Kidney epithelial cell (primary cell): ENCODE data around the gene PARM1. TPM values are rescaled to one million over a fixed set of nuclear protein-coding genes. Genes with fewer than 3 reads are reported as not detected.

ENCODE experiments used
- DNase-seq: peaks from one replicate; pipeline ENCODE4 v3.0.0-alpha.2; 2010; ENCODE audit warnings: low read depth
- H3K27me3 ChIP-seq: 2 replicates; pipeline ENCODE4 v1.6.0; 2011; ENCODE audit warnings: low read length; ENCODE audit not compliant: control insufficient read depth, insufficient read depth
- H3K36me3 ChIP-seq: 2 replicates; pipeline ENCODE4 v1.5.1; 2011; ENCODE audit warnings: low read length; ENCODE audit not compliant: control insufficient read depth, insufficient read depth
- H3K4me3 ChIP-seq: 2 replicates; pipeline ENCODE4 v1.5.1; 2011; ENCODE audit warnings: low read depth, mild to moderate bottlenecking, control low read depth, low read length
- total RNA-seq: library from RNA; depleted of rRNA; stranded (reverse); fragments of >200 nt; gene quantifications from 2 replicates; pipeline ENCODE4 v1.2.3, GENCODE V29; 2015
- TF ChIP-seq, protein P1 (sequence below): IDR thresholded peaks from 2 replicates; pipeline ENCODE4 v1.5.1; 2011; ENCODE audit warnings: mild to moderate bottlenecking, moderate library complexity, low read length, control low read depth, inconsistent platforms; ENCODE audit not compliant: insufficient read depth, poor library complexity, severe bottlenecking

The PARM1 gene
- total RNA-seq, 1 donor from 2014 or later = 3.0 TPM

DNA sequence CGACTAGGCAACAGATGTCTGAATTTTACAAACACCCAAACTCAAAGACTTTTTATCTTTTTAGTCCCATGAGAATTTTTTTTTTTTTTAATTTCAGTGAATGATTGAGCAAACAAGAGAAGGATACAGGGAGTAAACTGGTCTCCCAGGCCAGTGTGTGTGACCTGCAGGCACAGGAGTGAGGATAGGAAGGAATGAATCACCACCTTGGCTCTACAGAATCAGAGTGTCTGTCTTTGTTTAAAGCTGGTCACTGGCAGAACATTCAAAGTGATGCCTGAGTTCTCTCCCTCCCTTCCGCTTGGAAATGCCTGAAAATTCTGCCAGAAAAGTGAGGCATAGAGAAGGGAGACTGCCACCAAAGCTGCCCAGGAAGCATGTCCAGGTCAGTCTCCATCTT lies 69.5 kb downstream of the PARM1 start:
- Histone ChIP-seq H3K4me3 (no peak overlapping the region), H3K27me3 (no peaks in the 10 kb centered on the region), H3K36me3 (no peaks in the 10 kb centered on the region)
- no peak for DNase-seq
- TF ChIP-seq, protein P1, sequence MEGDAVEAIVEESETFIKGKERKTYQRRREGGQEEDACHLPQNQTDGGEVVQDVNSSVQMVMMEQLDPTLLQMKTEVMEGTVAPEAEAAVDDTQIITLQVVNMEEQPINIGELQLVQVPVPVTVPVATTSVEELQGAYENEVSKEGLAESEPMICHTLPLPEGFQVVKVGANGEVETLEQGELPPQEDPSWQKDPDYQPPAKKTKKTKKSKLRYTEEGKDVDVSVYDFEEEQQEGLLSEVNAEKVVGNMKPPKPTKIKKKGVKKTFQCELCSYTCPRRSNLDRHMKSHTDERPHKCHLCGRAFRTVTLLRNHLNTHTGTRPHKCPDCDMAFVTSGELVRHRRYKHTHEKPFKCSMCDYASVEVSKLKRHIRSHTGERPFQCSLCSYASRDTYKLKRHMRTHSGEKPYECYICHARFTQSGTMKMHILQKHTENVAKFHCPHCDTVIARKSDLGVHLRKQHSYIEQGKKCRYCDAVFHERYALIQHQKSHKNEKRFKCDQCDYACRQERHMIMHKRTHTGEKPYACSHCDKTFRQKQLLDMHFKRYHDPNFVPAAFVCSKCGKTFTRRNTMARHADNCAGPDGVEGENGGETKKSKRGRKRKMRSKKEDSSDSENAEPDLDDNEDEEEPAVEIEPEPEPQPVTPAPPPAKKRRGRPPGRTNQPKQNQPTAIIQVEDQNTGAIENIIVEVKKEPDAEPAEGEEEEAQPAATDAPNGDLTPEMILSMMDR = no peak

DNA sequence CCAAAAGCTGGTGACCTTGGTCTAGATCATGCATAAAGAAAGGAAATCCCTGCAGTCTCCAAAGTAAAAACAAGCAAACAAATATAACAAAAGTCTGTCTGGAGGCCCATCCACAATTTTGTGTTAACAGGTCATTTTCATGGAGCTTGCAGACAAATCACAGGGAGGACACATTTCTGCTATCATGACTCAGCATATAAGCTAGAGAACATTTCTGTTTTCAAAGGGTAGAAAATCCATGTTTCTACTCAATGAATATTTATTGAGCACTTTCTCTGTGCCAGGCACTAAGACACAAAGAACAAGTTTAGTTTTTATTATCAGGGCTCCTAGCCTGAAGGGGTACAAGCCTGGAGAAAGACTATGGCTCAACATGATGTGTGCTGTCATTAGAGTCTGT lies 71.1 kb downstream of the PARM1 start:
- TF ChIP-seq, protein P1 = no peak
- DNase-seq = no peak
- H3K36me3 ChIP-seq = no peaks in the 10 kb centered on the region

DNA sequence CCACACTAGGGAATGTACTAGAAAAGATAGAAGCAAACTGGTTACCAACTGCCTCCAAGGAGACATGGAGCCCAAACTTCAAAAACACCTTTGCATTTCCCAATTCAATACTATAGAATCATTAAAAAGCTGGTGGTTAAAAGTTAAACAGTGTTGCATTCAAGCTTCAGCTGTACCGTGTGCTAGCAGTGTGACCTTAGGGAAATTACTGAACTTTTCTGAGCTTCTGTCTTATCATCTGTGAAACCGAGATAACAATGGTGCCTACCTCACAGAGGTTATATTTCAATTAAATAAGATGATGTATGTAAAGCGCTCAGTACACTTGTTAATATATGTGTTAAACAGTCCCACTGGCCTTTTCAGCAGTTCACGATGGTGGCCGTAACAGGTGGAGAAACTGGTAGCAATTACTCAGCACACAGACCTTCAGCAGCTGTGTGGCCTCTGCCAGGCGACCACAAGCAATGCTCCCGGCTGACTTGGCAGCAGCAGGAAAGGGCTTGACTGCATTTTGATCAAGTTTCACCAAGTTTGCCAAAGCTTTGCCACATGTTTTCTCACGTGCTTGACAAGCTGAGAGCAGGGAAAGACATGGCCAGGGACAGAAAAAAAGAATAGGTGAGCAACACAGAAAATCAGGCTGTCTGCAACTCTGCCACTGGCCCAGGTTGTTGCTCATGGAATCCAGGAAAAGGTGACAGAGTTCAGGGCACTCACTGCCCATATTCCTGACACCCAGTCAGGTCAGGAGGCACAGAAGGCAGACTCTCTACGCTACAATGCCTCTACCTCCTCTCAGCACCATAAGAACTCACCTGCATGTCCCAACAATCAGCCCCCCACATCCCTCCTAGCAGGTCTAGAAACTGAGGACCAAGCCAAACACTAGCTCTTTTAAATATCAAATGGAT lies 72.1 kb downstream of the PARM1 start:
- no peaks in the 10 kb centered on the region for H3K27me3 ChIP-seq
- no peak overlapping the region for H3K4me3 ChIP-seq
- TF ChIP-seq, protein P1 = no peak
- no peak for DNase-seq
- no peaks in the 10 kb centered on the region for H3K36me3 ChIP-seq

More for the DNA sequence above, 71.1 kb downstream of the PARM1 start:
- Histone ChIP-seq H3K4me3 (no peak overlapping the region), H3K27me3 (no peaks in the 10 kb centered on the region)

DNA sequence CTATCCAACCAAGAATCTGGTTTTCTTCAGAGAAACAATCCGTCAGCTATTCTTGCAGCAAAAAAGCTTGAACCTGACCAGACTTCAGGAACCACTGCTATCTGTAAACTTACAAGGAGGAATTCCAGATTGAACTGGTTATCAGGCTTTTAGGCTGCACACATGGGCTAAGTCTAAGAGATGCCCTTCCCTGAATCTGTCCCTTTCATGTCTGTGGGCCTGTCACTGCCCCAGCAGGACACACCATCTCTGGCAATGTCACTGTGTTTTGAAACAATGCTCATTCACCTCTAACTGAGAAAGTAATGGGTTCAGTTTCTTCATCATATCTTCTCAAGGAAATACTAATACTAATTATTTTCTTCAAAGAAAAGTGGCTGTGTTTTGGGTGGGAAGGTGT lies 72.8 kb downstream of the PARM1 start:
- Histone ChIP-seq H3K36me3 (no peaks in the 10 kb centered on the region), H3K27me3 (no peaks in the 10 kb centered on the region), H3K4me3 (no peak overlapping the region)
- no peak for DNase-seq
- TF ChIP-seq, protein P1 = no peak

DNA sequence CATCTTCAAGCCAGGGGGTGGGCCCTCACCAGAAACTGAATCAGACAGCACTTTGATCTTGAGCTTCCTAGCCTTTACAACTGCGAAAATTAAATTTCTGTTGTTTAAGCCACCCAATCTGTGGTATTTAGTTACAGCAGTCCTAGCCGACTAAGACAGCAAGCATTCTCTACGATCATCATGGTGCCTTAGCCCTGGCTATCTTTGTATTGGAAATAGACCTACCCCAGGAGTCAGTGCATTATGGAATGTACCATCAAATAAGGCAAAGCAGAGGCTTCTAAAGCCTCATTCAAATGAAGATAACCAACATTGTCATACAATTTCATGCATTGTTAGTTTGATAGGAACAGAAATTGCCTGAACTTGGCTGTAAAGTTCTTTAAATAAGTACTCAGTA lies 75.0 kb downstream of the PARM1 start:
- Histone ChIP-seq H3K4me3 (no peak overlapping the region), H3K36me3 (no peaks in the 10 kb centered on the region), H3K27me3 (no peaks in the 10 kb centered on the region)
- no peak for DNase-seq
- TF ChIP-seq, protein P1 = no peak

DNA sequence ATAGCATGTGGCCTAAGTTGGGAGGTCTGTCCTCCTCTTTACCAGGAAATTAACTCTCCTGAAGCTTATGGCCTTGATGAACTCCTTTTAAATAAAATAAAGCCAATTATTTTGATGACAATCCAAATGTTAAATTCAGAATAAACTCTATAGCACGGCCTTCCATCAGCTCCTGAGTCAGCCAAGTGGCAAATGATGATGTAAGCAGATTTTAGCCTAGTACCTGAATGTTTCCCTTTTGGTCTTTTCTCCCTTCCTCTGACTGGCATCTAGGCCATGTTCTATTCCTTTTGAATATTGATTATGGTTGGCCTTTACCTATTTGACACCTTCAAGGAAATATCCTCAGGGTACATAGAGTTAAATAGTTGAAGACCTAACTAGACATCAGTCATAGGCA lies 76.2 kb downstream of the PARM1 start:
- TF ChIP-seq, protein P1 = no peak
- Histone ChIP-seq H3K27me3 (no peaks in the 10 kb centered on the region), H3K4me3 (no peak overlapping the region), H3K36me3 (no peaks in the 10 kb centered on the region)
- no peak for DNase-seq
